Measurements from ENCODE around the gene APBA2. TPM values are rescaled to one million over a fixed set of nuclear protein-coding genes. Genes with fewer than 3 reads are reported as not detected.

The APBA2 gene
- total RNA-seq, 4 donors from 2014 or later: 1.6 to 8.2 (median 2.5) TPM

DNA sequence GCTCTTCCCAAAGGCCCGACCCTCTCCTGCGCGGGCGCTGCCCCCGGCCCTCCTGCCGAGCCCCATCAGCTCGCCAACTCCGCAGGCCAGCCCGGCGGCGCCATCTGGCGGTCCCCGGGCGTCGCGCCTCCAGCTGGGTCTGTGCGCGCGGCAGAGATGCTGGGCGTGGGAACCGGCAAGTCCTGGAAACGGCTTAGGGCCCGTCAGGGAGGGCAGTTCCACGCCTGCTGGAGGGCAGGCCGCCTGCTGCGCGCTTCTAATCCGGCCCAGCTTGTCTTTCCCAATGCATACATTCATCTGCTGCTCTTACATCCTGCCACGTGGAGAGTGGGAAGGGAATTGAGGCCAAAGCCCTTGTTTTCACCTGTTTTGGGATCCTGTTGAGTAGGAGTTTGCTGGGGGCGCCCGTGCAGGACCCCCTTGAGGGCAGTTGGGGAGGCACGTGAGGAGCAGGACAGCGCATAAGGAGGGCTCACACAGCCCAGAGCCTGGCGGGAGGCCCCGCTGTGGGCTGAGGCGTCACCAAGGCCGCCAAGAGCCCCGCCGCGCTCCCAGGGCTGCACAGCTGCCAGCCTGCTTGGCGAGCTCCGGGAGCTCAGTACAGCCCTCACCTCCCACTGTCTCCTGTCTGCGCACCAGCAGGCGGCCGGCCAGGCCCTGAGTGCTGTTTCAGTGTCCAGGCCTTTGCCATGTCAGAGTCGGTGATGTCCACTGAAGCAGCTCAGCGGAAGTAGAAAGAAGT lies 218.2 kb downstream of the APBA2 start:
- H3K9me3 ChIP-seq: no peaks in the 10 kb centered on the region
- intact Hi-C loops (cut with DNase I; ENCODE audit: low total_unique reads) (no loop called here), in situ Hi-C loops (cut with MboI; ENCODE audit: low pct_ligation_motif_present in 1 of 4, low pct_unique_long_range_greater_than_20kb in 1 of 4, low sequenced_read_pairs in 3 of 4) (no loop called here)
- H3K4me1 ChIP-seq: peaks cover 0 to 9% (median 7%) of the 10 kb centered on the region in 4 donors
- peak; percentile 58 for DNase-seq
- no peak overlapping the region for H3K27ac ChIP-seq
- H3K36me3 ChIP-seq: no peaks in the 10 kb centered on the region
- H3K27me3 ChIP-seq: no peaks in the 10 kb centered on the region
- TF ChIP-seq POLR2A (IDR thresholded peaks at IDR 0.05): no peak
- no peak for TF ChIP-seq EP300 (IDR thresholded peaks at IDR 0.05; ENCODE audit: low read depth)
- TF ChIP-seq, protein P1, sequence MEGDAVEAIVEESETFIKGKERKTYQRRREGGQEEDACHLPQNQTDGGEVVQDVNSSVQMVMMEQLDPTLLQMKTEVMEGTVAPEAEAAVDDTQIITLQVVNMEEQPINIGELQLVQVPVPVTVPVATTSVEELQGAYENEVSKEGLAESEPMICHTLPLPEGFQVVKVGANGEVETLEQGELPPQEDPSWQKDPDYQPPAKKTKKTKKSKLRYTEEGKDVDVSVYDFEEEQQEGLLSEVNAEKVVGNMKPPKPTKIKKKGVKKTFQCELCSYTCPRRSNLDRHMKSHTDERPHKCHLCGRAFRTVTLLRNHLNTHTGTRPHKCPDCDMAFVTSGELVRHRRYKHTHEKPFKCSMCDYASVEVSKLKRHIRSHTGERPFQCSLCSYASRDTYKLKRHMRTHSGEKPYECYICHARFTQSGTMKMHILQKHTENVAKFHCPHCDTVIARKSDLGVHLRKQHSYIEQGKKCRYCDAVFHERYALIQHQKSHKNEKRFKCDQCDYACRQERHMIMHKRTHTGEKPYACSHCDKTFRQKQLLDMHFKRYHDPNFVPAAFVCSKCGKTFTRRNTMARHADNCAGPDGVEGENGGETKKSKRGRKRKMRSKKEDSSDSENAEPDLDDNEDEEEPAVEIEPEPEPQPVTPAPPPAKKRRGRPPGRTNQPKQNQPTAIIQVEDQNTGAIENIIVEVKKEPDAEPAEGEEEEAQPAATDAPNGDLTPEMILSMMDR (IDR thresholded peaks at IDR 0.05): peak; percentile 49 to 84 (median 81)
- WGBS, 2 donors (ENCODE audit: low coverage in 1 of 2): 5 to 78% methylated on average over 4 to 19 of the region's 47 CpGs
- H3K4me3 ChIP-seq: peak overlapping the region in 2 of 4 donors; percentile 31 to 45

DNA sequence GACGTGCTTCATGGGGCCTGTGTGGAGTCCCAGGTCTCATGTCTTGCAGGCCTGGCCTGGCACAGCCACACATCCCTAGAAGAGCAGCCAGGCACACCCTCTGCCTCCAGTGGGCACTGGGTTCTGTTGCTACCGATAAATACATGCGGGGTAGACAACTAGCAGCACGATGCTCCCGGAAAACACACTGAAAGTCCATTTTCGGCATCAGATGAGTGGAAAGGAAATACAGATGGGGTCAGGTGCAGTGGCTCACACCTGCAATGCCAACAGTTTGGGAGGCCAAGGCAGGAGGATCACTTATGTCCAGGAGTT lies 218.7 kb downstream of the APBA2 start:
- 96% methylated on average over 6 of the region's 6 CpGs; no CpG with 5 or more reads in 1 of the 2 donors for WGBS, 2 donors (ENCODE audit: low coverage in 1 of 2)
- Histone ChIP-seq H3K36me3 (no peaks in the 10 kb centered on the region), H3K27ac (no peak overlapping the region), H3K27me3 (no peaks in the 10 kb centered on the region), H3K9me3 (no peaks in the 10 kb centered on the region), H3K4me3 (no peak overlapping the region), H3K4me1 (peaks cover 0 to 9% (median 7%) of the 10 kb centered on the region in 4 donors)
- intact Hi-C loops (cut with DNase I; ENCODE audit: low total_unique reads): no loop called here
- no peak for DNase-seq
- TF ChIP-seq POLR2A (IDR thresholded peaks at IDR 0.05): no peak
- TF ChIP-seq, protein P1 (IDR thresholded peaks at IDR 0.05): no peak
- TF ChIP-seq EP300 (IDR thresholded peaks at IDR 0.05; ENCODE audit: low read depth): no peak
- no peak for TF ChIP-seq POLR2AphosphoS5 (IDR thresholded peaks at IDR 0.05)
- in situ Hi-C loops (cut with MboI; ENCODE audit: low pct_ligation_motif_present in 1 of 4, low pct_unique_long_range_greater_than_20kb in 1 of 4, low sequenced_read_pairs in 3 of 4): no loop called here

DNA sequence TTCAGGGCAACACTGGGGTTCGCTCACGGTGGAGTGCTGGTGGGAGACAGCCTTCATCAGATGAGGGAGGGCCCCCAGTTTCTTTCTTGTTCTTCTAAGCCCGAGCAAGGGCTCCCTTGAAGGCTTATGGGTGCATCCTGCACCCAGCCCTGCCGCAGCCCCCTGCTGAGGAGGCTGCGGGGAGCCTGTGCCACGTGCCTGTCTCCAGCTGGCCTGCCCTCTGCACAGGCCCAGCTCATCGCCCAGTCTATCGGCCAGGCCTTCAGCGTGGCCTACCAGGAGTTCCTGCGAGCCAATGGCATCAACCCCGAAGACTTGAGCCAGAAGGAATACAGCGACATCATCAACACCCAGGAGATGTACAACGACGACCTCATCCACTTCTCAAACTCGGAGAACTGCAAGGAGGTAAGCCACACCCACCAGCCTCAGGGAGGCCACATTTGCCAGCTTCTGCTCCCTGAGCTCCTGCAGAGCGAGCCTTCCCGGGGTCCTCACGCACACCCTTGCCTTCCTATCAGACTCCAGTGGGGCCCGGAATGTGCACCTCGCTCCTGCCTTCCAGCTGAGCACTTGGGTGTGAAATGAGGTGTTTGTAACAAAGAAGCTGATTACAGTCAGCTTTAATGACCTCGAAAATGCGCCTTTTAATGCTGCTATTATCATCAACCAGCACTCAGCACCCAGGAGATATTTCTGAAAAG lies 219.5 kb downstream of the APBA2 start:
- TF ChIP-seq EP300 (IDR thresholded peaks at IDR 0.05; ENCODE audit: low read depth): no peak
- no peak for TF ChIP-seq POLR2A (IDR thresholded peaks at IDR 0.05)
- no peak for TF ChIP-seq POLR2AphosphoS5 (IDR thresholded peaks at IDR 0.05)
- Histone ChIP-seq H3K4me3 (no peak overlapping the region), H3K27ac (no peak overlapping the region), H3K4me1 (peaks cover 0 to 9% (median 7%) of the 10 kb centered on the region in 4 donors), H3K9me3 (no peaks in the 10 kb centered on the region), H3K36me3 (no peaks in the 10 kb centered on the region), H3K27me3 (no peaks in the 10 kb centered on the region)
- in situ Hi-C loops (cut with MboI; ENCODE audit: low pct_ligation_motif_present in 1 of 4, low pct_unique_long_range_greater_than_20kb in 1 of 4, low sequenced_read_pairs in 3 of 4) (no loop called here), intact Hi-C loops (cut with DNase I; ENCODE audit: low total_unique reads) (no loop called here)
- no peak for DNase-seq
- WGBS, 2 donors (ENCODE audit: low coverage in 1 of 2): 63 to 82% methylated on average over 2 to 22 of the region's 22 CpGs

DNA sequence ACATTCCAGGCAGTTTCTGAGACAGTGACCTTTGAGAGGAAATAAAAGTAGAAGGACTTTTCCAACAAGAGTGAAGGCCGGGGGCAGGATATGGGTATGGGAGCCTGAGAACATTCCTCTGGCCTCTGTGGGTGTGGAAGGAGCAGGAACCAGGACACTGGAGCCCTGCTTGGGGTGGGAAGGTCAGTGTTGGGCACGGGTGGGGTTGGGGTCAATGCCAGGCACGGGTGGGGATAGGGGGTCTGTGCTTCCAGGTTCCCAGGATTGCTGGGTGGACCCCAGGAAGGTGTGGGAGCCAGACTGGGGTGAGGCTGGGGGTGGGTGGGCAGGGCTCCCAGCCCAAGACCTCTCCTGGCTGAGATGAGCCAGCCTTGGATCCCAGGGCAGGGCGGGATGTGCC lies 220.3 kb downstream of the APBA2 start:
- Histone ChIP-seq H3K27ac (no peak overlapping the region), H3K36me3 (no peaks in the 10 kb centered on the region), H3K9me3 (no peaks in the 10 kb centered on the region), H3K4me3 (no peak overlapping the region), H3K27me3 (no peaks in the 10 kb centered on the region), H3K4me1 (peaks cover 0 to 9% (median 7%) of the 10 kb centered on the region in 4 donors)
- no peak for DNase-seq
- TF ChIP-seq, protein P1 (IDR thresholded peaks at IDR 0.05): no peak
- TF ChIP-seq POLR2AphosphoS5 (IDR thresholded peaks at IDR 0.05) (no peak), POLR2A (IDR thresholded peaks at IDR 0.05) (no peak), EP300 (IDR thresholded peaks at IDR 0.05; ENCODE audit: low read depth) (no peak)
- intact Hi-C loops (cut with DNase I; ENCODE audit: low total_unique reads) (no loop called here), in situ Hi-C loops (cut with MboI; ENCODE audit: low pct_ligation_motif_present in 1 of 4, low pct_unique_long_range_greater_than_20kb in 1 of 4, low sequenced_read_pairs in 3 of 4) (no loop called here)
- WGBS, 2 donors (ENCODE audit: low coverage in 1 of 2): 84 to 93% methylated on average over 2 to 4 of the region's 4 CpGs

Data from transverse colon (tissue), 4 donors.